ENCODE data around the gene XCL2. TPM values are rescaled to one million over a fixed set of nuclear protein-coding genes. Genes with fewer than 3 reads are reported as not detected.
"Not testable (repeated sequence)": the region's sequence is repeated elsewhere in the genome, so short reads cannot be mapped to it uniquely, and the experiment has no call there.

XCL2 gene
- total RNA-seq, 1 experiment from 2014 or later = not detected

DNA sequence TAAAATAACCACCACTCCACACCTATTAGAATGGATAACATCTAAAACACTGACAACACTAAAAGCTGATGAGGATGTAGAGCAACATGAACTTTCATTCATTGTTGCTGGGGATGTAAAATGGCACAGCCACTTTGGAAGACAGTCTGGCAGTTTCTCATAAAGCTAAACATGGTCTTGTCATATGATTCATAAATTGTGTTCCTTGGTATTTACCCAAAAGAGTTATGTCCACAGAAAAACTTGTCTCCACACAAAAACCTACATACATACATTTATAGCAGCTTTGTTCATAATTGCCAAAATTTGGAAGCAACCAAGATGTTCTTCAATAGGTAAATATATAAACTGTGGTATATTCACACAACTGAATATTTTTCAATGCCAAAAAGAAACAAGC lies 16.6 kb upstream of the XCL2 start:
- DNase-seq (ENCODE audit: low read depth) = no peak

DNA sequence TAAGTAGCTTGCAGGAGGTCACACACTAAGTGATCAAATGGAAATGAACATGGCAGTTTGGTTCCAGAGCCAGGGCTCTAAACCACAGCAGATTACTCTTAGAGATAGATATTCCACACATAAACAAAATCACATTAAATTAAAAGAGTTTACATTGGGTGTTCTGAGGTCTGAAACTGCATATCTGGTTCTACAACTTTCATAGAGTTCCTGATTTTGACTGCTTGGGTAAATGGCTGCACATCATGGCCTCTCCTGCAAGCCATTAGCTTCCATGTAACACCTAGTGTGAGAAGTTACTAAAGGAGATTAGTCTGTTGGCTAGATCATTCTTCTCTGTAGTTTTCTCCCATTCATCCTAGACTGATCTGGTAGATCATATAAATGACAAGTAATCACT lies 12.8 kb upstream of the XCL2 start:
- no peak for DNase-seq (ENCODE audit: low read depth)

DNA sequence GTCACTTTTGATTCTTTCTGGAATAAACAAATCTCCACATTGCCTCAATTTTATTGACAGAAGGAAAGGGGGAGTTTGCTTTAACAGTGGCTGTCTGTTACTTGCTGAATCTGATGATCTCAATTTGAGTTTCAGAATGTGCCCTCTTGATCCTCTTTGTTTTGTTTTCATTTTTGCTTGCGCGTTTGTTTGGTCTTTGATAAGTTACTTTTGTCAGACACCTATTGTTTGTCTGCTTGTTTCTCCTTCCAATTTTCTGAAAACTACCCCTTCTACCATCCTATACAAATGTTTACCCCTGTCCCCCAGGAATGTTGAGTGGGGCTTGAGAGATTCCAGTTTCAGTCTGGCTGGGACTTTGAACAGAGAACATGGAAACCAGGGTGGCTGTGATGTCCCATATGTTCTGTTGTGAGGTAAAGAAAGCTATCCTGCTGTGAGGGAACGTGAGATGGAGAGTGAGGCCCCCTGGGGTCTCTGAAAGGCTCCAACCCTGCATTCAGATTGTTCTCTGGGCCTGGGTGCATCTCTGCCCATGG lies 11.8 kb upstream of the XCL2 start:
- no peak for DNase-seq (ENCODE audit: low read depth)

DNA sequence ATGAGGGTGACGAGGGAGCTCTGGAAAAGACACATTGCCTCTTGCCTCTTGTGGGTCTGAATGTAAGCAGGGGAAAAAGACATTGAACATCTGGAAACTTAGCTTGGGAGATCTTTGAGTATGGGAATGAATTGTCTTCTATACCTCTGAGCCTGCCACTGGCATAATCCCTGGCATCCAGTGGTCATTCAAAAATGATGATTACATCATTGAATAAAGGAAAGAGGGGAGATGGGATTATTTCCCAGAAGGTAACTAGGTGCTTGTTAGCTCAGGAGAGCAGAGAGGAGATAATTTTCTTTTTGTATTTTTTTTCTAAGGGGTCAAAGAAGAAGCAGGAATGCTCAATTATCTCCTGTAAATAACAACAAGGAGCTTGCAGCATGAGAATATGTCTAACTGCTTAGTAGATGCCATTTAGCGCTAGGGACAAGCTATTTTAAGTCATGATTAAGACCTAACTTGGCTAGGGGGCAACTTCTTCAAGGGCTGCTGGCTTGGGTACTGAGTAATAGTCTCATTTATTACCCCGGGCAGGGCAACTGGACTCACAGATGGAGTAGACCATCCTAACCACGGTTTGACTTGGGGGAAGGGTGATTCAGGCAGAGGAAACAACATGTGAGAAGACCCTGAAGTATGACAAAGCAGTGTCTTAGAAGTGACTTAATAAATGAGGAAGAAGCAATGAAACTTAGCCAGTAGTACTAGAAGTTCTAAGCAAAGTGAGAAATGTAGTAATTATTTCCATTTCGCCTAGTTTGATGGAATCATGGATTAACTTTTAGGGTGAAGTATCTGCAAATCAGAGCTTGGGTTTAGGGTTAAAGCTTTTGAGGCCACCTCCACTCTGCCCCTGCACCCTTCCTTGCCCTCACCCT lies 11.0 kb upstream of the XCL2 start:
- no peak for DNase-seq (ENCODE audit: low read depth)

DNA sequence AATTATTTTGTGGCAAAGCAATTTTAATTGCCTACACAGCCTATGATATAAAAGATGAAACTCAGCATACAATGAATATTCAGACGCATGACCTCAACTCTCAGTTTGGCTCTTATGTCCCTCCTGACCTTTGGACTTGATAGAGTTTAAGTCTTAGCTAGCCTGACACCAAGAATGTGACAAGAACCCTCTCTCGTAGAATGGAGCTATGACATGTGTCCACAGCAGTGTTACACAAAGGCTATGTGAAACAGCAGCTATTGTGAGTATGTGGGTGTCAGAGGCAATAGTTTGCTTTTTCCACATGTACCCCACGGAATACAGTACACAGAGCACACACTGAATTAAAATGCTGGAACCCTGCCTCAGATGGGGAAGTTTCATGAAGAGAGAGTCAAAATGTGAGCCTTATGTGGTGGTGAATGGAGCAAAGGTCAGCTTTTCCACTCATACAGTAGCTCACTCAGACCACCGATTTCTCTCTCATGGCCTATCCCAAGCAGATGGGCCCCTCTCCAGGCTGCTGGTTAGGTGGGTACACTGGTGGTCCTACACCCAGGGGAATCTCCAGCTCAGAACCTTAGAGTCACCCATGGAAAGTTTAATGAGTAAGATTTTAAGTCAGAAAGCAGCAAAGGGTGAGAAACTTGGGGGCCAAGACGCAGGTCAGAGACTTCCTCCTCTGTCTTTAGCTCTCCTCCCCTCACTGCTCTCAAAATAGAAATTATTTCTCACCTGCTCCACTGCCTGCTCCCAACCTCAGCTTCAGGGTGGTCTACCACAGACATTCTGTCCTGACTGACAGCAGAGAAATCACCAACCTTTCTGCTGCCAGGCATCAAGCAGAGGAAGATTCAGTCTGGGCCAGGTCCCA lies 10.1 kb upstream of the XCL2 start:
- DNase-seq (ENCODE audit: low read depth) = no peak

DNA sequence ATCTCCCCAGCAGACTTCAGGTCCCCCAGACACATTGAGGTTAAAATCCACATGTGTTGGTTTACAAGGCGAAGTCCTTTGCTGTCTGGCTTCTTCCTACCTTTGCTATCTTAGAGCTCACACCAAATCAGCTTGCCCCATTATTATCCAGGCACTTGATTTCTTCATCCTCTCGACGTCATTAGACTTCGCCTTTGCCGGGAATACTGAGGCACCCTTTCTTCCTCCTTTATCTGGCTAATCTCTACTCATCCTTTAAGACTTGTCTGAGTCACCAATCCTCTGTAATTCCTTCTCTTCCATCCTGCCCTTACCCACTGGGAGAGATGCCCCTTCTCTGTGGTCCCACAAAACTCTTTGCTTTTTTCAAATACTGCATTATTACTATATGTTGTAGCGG lies 9.2 kb upstream of the XCL2 start:
- no peak for DNase-seq (ENCODE audit: low read depth)

DNA sequence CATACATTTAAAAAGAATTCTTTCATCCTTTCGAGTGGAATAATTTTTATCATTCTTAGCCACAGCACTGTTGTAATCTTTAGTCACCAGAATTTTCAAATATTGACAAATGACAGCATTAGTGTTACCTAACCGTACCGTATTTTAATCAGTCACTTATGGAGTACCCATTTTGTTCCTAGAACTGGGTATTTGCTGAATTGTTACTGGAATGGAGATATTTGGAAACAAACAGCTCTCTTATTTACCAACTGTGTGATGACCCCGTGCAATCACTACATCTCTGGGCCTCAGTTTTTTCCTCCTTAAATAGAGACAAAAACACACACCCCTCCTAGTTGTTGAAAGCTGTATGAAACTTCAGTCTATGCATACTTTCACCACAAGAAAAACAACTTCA lies 7.9 kb upstream of the XCL2 start:
- DNase-seq (ENCODE audit: low read depth) = no peak

DNA sequence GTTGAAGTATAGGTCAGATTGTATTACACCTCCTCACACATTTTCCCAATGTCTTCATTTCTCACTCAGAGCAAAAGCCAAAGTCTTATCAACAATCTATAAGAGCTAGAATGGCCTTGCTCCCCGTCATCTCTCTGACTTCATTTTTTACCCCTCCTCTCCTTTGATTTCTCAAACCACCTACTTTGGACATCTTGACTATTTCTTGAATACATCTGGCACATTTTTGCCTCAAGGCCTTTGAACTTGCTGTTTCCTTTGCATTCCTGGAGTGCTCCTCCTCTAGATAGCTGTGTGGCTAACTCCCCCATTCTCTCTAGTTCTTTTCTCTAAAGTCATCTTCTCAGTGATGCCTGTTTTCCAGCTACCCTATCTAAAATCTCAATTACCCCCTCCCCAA lies 7.2 kb upstream of the XCL2 start:
- DNase-seq (ENCODE audit: low read depth) = no peak

DNA sequence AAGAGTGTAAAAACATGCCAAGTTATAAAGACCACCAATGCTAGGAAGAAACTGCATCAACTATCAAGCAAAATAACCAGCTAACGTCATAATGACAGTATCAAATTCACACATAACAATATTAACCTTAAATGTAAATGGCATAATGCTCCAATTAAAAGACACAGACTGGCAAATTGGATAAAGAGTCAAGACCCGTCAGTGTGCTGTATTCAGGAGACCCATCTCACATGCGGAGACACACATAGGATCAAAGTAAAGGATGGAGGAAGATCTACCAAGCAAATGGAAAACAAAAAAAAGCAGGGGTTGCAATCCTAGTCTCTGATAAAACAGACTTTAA lies 2.7 kb upstream of the XCL2 start:
- not testable (repeated sequence) for DNase-seq (ENCODE audit: low read depth)

DNA sequence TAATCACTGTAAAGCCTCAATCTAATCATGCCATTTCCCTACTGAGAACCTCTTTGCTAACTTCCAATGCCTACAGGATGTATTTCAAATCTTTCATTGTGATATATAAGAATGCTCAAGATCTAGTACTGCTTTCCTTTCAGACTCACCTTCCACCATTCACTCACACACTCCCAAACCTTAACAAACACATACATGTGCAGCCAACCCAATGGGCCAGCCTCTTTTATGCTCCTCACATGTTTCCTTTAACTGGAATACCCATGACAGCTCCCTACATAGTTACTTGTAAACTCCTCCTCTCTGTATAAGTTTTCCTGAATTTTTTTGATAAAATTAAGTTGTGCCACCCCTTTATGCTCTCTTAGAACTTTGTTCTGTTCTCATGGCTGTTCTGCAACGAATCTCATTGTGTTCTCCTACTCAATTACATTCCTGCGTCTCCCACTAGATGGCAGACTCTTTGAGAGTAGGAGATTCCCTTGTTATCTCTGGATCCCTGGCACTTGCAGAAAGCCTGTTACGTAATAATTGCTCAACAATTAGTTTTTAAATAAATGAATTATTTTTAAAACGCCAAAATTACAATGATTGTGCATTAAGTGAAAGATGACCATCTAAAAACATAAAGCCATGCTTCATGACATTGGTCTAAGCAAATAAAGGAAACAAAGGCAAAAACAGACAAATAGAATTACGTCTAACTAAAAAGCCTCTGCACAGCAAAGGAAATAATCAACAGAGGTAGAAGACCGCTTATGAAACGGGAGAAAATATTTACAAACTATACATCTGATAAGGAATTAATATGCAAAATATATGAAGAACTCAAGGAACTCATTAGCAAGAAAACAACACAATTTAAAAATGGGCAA lies 2.1 kb upstream of the XCL2 start:
- DNase-seq (ENCODE audit: low read depth) = peak; percentile 48

DNA sequence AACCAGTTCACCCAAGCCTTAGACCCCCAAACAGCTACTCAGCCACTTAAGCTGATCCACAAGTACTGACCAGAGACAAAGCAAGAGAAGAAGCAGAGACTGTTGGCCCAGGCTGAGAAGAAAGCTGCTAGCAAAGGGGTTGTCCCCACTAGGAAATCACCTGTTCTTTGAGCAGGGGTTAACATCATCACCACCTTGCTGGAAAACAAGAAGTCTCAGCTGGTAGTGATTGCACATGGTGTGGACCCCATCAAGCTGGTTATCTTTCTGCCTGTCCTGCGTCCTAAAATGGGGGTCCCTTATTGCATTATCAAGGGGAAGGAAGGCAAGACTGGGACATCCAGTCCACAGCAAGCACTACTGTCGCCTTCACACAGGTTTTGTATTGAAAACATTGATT lies 819 bp downstream of the XCL2 start:
- DNase-seq (ENCODE audit: low read depth) = not testable (repeated sequence)

DNA sequence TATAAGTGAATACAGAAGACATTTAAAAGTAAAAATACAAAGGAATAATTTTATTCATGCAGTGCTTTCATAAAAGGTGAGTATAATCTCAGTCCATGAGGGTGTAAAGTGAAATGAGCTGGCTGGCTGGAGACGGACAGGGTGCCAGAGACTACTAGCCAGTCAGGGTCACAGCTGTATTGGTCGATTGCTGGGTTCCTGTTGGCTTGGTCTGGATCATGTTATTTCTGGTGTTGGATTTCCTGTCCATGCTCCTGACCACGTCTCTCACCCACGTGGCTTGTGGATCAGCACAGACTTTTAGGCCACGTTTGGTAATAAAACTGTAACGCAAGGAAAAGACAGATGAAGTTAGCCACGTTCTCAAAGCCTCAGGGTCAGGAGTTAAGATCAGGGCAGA lies 3.0 kb downstream of the XCL2 start:
- not testable (repeated sequence) for DNase-seq (ENCODE audit: low read depth)

DNA sequence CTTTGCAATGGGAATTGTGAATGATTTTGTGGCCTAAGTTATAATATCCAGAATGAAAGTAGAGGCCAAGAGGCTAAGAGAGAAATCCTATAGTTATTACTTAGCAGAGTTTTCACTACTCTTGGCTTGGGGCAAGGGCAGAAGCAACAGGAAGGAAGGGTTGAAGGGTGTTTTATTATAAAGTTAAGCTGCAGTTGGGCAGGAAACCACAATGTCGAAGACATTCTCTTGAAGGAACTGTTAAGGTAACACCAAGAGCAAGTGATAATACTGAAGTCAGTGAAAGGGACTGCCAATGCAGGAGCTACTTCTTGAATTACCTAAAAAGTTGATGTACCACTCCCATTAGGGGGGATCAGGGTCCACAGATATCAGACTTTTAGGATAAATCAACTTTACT lies 8.3 kb downstream of the XCL2 start:
- DNase-seq (ENCODE audit: low read depth) = no peak

DNA sequence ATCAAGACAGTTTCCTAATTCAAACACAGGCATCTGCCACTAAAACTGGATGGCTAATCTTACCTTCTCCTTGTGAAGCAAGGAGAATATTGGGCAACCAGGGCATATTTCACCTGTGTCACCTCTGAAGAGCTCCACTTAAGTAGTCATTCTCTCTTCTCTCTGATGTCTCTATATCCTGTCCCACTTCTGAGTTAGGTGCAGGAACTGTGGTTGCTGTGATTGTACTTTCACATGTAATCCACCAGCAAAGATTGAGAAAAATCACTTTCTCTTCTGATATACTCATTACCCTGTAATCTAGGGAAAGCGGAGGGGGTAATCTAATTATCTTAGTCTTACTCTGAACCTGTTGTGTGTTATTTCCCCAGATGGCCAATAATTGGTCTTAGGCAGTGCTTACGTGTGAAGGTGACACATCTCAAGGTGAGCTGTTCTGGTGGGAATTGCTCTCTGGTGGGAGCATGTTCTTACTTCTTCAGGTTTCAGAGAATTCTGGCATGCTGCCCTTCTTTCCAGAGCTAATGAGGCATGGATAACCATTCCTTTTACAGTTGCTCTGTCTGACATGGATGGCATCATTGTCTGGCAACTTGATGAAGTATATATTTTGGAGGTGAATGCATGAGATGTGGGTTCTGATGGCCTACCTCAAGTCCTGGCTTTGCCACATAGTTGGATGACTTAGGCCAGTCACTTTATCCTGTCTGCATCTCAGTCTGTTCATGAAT lies 12.0 kb downstream of the XCL2 start:
- no peak for DNase-seq (ENCODE audit: low read depth)

DNA sequence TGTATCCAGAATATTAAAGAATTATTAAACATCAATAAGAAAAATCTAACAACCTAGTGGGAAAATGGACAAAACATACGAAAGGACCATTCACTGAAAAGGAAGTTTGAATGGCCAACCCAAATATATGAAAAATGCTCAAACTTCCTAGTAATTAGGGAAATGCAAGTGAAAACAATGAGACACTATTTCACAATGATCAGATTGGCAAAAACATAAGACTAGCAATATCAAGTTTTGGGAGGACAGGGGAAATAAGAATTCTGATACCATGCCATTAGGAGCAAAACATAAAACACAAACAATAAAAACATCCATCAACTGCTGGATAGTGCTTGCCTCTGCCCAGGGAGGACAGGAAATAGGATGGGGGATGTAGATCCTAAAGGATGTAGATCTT lies 14.3 kb downstream of the XCL2 start:
- DNase-seq (ENCODE audit: low read depth) = no peak

DNA sequence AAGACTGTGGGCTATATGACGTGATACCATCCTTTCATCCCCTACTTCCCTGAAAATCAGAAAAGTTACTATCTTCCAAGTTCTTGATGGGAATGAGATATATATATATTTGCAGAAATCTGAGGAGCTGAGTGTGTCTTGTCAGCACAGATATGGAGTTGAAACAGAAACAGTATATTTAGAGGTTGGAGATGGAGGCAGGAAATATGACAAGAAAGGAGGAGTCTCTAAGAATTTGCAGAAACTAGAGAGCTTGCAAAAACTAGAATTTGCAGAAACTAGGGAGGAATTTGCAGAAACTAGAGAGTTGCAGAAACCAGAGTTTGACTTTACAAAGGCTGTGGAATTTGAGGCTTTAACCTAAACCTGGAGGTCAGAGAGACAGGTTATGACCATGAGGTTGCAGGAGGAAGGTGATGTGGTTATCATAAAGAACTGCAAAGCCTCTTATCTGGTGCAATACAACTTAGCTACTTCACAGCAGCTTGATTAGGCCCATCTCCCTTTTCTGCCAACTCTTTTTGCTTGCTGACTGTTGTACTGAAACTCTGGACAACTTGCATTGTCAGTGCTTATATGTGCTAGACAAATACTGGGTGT lies 22.3 kb downstream of the XCL2 start:
- DNase-seq (ENCODE audit: low read depth) = no peak

DNA sequence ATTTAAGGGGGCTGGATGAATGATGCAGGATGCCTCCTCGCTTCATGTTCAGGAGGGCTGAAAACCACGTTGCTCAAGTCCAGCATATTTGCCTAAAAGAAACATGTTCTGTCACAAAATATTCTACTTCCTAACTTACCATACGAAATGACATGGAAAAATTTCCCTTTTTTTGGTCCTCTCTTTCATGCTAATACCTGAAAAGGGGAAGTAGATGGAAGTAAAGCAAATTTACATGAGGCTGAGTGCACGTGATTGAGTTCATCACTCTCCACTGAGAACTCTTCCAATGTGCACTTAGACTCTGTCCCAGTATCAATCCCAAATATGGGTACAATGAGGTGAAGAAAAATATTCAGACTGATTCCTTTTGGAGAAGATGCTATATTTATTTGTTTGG lies 23.0 kb downstream of the XCL2 start:
- no peak for DNase-seq (ENCODE audit: low read depth)

DNA sequence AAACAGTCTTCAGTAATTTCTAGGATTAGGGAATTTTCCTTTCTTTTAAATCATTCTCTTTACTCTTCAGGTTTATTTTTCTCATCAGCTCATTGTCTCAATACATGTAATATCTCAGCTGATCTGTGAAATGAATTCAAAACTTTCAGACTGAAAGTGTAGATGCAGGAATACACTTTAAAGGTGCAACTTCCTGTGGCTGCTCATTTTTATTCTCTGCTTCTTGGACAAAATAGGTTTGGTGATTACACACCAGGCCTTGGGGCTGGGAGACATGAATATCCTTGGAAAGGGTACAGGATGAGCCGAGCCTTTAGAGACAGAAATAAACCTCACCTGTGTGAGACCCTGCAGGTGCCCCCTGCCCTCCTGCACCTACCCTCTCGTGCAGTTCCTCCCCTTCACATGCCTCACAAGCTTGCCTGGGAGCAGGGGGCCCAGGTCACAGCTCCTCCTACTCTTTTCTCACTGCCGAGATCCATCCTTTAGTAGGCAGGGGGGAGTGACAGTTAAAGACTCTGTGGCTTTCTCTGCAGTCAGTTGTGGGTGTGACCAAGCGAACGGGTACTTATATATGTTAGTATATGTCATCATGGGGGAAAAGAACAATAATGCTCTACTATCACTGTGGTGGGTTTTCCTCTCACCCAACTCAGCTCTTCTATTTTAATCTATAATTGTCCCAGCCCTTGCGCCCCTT lies 23.6 kb downstream of the XCL2 start:
- DNase-seq (ENCODE audit: low read depth) = no peak

DNA sequence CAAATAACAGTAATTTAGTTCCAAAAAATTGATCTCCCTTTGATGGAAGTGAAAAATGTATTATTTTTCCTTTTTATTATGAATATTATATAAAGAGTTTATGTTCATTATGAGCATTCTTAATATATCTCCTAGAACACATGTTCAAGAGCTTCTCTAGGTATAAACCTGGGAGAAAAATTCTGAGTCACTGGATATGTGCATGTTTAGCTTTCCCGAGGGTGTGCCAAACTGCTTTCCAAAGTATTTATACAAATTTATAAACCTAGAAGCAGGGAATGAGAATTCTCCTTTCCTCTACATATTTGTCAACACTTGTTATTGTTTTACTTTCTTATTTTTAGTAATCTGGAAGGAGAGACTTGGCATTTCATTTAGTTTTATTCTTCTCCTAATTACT lies 25.0 kb downstream of the XCL2 start:
- no peak for DNase-seq (ENCODE audit: low read depth)

DNA sequence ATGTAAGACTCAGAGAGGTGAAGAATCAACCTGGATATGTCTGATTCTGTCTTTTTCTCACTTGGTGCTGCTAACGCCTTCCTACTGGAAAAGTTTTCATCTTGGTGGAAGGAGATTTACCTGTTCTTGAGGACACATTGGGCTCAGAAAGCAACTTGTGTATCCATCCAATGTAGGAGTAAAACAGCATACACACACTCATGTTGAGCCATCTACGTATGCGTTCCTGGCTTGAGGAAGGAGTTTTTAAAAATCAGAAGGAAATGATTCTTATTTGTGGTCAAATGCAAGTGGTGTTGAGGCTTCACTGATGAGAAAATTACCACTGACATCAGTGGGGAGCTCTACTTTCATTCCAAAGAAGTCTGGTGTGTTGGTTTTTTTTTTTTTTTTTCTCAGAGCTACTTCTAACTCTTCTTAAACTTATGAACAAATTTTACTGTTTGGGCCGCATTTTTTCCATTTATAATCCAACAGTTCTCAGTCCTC lies 25.6 kb downstream of the XCL2 start:
- no peak for DNase-seq (ENCODE audit: low read depth)
